ENCODE measurements around the gene JUND. TPM values are rescaled to one million over a fixed set of nuclear protein-coding genes. Genes with fewer than 3 reads are reported as not detected.

Gene JUND
- total RNA-seq, 2 donors from 2014 or later: 112 to 148 TPM

- TF ChIP-seq CTCF (conservative IDR thresholded peaks at IDR 0.05): no peak
- Histone ChIP-seq H3K9me3 (ENCODE audit: control insufficient read depth, low read length) (no peaks in the 10 kb centered on the region), H3K36me3 (ENCODE audit: control insufficient read depth, insufficient read depth, low read length) (peaks cover 14% of the 10 kb centered on the region), H3K27me3 (ENCODE audit: control insufficient read depth, insufficient read depth, low read length, poor library complexity, severe bottlenecking) (no peaks in the 10 kb centered on the region), H3K4me1 (ENCODE audit: control insufficient read depth, insufficient read depth, low read length) (no peaks in the 10 kb centered on the region), H3K9ac (ENCODE audit: extremely low read depth, low read length, poor library complexity, severe bottlenecking) (peak overlapping the region; percentile 96), H3K27ac (ENCODE audit: low read depth, low read length) (peak overlapping the region; percentile 100), H3K4me3 (ENCODE audit: low read length) (peak overlapping the region; percentile 86)
- Mint-ChIP-seq H3K27ac (peak overlapping the region; percentile 98), H3K9me3 (peaks cover 2% of the 10 kb centered on the region), H3K4me1 (peaks cover 23% of the 10 kb centered on the region), H3K36me3 (ENCODE audit: low read depth) (peaks cover 14% of the 10 kb centered on the region), H3K4me3 (peak overlapping the region; percentile 97), H3K27me3 (ENCODE audit: insufficient read depth) (no peaks in the 10 kb centered on the region)
- no peak for DNase-seq
- 76 to 84% methylated on average over 4 of the region's 4 CpGs for WGBS, 2 experiments (ENCODE audit: insufficient coverage in 1 of 2, insufficient read length in 1 of 2)
Observed at GRCh38 chr19:18282788-18283141, 1.3 kb upstream of the JUND start.

- Histone ChIP-seq H3K36me3 (ENCODE audit: control insufficient read depth, insufficient read depth, low read length) (peaks cover 14% of the 10 kb centered on the region), H3K27me3 (ENCODE audit: control insufficient read depth, insufficient read depth, low read length, poor library complexity, severe bottlenecking) (no peaks in the 10 kb centered on the region), H3K27ac (ENCODE audit: low read depth, low read length) (peak overlapping the region; percentile 100), H3K9me3 (ENCODE audit: control insufficient read depth, low read length) (no peaks in the 10 kb centered on the region), H3K4me1 (ENCODE audit: control insufficient read depth, insufficient read depth, low read length) (no peaks in the 10 kb centered on the region), H3K9ac (ENCODE audit: extremely low read depth, low read length, poor library complexity, severe bottlenecking) (peak overlapping the region; percentile 96), H3K4me3 (ENCODE audit: low read length) (peak overlapping the region; percentile 86)
- Mint-ChIP-seq H3K36me3 (ENCODE audit: low read depth) (peaks cover 19% of the 10 kb centered on the region), H3K27ac (peak overlapping the region; percentile 98), H3K4me3 (peak overlapping the region; percentile 97), H3K9me3 (peaks cover 2% of the 10 kb centered on the region), H3K4me1 (peaks cover 23% of the 10 kb centered on the region), H3K27me3 (ENCODE audit: insufficient read depth) (no peaks in the 10 kb centered on the region)
- no peak for TF ChIP-seq CTCF (conservative IDR thresholded peaks at IDR 0.05)
- 9 to 11% methylated on average over 6 to 22 of the region's 27 CpGs for WGBS, 2 experiments (ENCODE audit: insufficient coverage in 1 of 2, insufficient read length in 1 of 2)
- DNase-seq: no peak
Observed at GRCh38 chr19:18282021-18282787, 782 bp upstream of the JUND start.

- Mint-ChIP-seq H3K9me3 (no peaks in the 10 kb centered on the region), H3K27ac (peak overlapping the region; percentile 99), H3K27me3 (ENCODE audit: insufficient read depth) (no peaks in the 10 kb centered on the region), H3K36me3 (ENCODE audit: low read depth) (peaks cover 19% of the 10 kb centered on the region), H3K4me1 (peaks cover 18% of the 10 kb centered on the region), H3K4me3 (peak overlapping the region; percentile 97)
- H3K27ac ChIP-seq (ENCODE audit: low read depth, low read length): peak overlapping the region; percentile 97
- no peaks in the 10 kb centered on the region for H3K9me3 ChIP-seq (ENCODE audit: control insufficient read depth, low read length)
- no peaks in the 10 kb centered on the region for H3K27me3 ChIP-seq (ENCODE audit: control insufficient read depth, insufficient read depth, low read length, poor library complexity, severe bottlenecking)
- TF ChIP-seq CTCF (conservative IDR thresholded peaks at IDR 0.05): no peak
- DNase-seq: peak; percentile 77
- H3K9ac ChIP-seq (ENCODE audit: extremely low read depth, low read length, poor library complexity, severe bottlenecking): peak overlapping the region; percentile 100
- H3K4me1 ChIP-seq (ENCODE audit: control insufficient read depth, insufficient read depth, low read length): no peaks in the 10 kb centered on the region
- peak overlapping the region; percentile 89 for H3K4me3 ChIP-seq (ENCODE audit: low read length)
- H3K36me3 ChIP-seq (ENCODE audit: control insufficient read depth, insufficient read depth, low read length): peaks cover 24% of the 10 kb centered on the region
- 0% methylated on average over 70 to 111 of the region's 111 CpGs for WGBS, 2 experiments (ENCODE audit: insufficient coverage in 1 of 2, insufficient read length in 1 of 2)
Observed at GRCh38 chr19:18280247-18281081, 958 bp downstream of the JUND start.

Measured in endodermal cell (in vitro differentiated cells).